Uterus (tissue), 4 donors: ENCODE results near the gene SAYSD1. TPM values are rescaled to one million over a fixed set of nuclear protein-coding genes. Genes with fewer than 3 reads are reported as not detected.

ENCODE experiments used
- DNase-seq, 2 donors: peaks; one replicate each; pipeline ENCODE4 v3.0.0-alpha.2; 2019 to 2020
- H3K27ac ChIP-seq, 2 donors: fragments of 200-600 bp; sonication (generic); 1 replicate in 1 of 2; 2 replicates in 1 of 2; pipeline ENCODE4 v1.5.1; 2016 to 2018
- H3K27me3 ChIP-seq, 2 donors: fragments of 200-600 bp; sonication (generic); one replicate each; pipeline ENCODE4 v1.5.1; 2018 to 2019; ENCODE audit warnings: control low read depth in 1 of 2
- H3K36me3 ChIP-seq, 2 donors: fragments of 200-600 bp; sonication (generic); one replicate each; pipeline ENCODE4 v1.5.1; 2019; ENCODE audit warnings: control low read depth in 1 of 2
- H3K4me1 ChIP-seq, 2 donors: fragments of 200-600 bp; sonication (generic); one replicate each; pipeline ENCODE4 v1.5.1; 2018 to 2019; ENCODE audit warnings: control low read depth in 1 of 2
- H3K4me3 ChIP-seq, 2 donors: fragments of 200-600 bp; sonication (generic); 1 replicate in 1 of 2; 2 replicates in 1 of 2; pipeline ENCODE4 v1.5.1; 2018 to 2019; ENCODE audit warnings: mild to moderate bottlenecking in 1 of 2
- H3K9me3 ChIP-seq, 2 donors: fragments of 200-600 bp; sonication (generic); one replicate each; pipeline ENCODE4 v1.5.1; 2019; ENCODE audit warnings: control low read depth in 1 of 2
- CTCF ChIP-seq, 4 experiments: fragments of 200-600 bp in 2 of 4; fragments of 450-650 bp in 2 of 4; sonication (generic) in 2 of 4; IDR thresholded peaks; one replicate each; pipeline ENCODE4 v1.5.1; 2016 to 2019; ENCODE audit warnings: antibody characterized with exemption in 4 of 4, mild to moderate bottlenecking in 2 of 4, moderate library complexity in 1 of 4
- POLR2A ChIP-seq, 2 donors: fragments of 450-650 bp; IDR thresholded peaks; one replicate each; pipeline ENCODE4 v1.6.1; 2016; ENCODE audit warnings: antibody characterized with exemption in 2 of 2, mild to moderate bottlenecking in 1 of 2, moderate library complexity in 1 of 2
- intact Hi-C: fragments of 100-400 bp; cut with DNase I; formaldehyde crosslinking; loops from one replicate; pipeline ENCODE4 v1.15.1; 2023; ENCODE audit warnings: low total_unique reads
- total RNA-seq, 4 donors: library from RNA; depleted of rRNA in 3 of 4; stranded (reverse); fragments of >200 nt in 3 of 4; gene quantifications; one replicate each; pipeline versions ENCODE4 v1.1.0 to v1.2.4, GENCODE V29; 2014 to 2023
- donor health status: DM: yes; HTN: yes; CAD: no.

SAYSD1 gene
- total RNA-seq, 4 donors from 2014 or later, result 10.3 to 34.8 (median 15.9) TPM

GRCh38 chr6:39074486-39074885, 40.5 kb downstream of the SAYSD1 start:
- H3K36me3 ChIP-seq, result no peaks in the 10 kb centered on the region
- H3K27me3 ChIP-seq, result no peaks in the 10 kb centered on the region
- H3K9me3 ChIP-seq, result no peaks in the 10 kb centered on the region
- H3K4me3 ChIP-seq, result no peak overlapping the region
- intact Hi-C loops, result no loop called here
- H3K4me1 ChIP-seq, result no peaks in the 10 kb centered on the region
- no peak for DNase-seq
- TF ChIP-seq POLR2A (IDR thresholded peaks at IDR 0.05) (no peak), CTCF (IDR thresholded peaks at IDR 0.05) (no peak)
- no peak overlapping the region for H3K27ac ChIP-seq

GRCh38 chr6:39073471-39074355, 41.3 kb downstream of the SAYSD1 start:
- Histone ChIP-seq H3K4me1 (no peaks in the 10 kb centered on the region), H3K4me3 (no peak overlapping the region), H3K27ac (no peak overlapping the region), H3K9me3 (no peaks in the 10 kb centered on the region), H3K36me3 (no peaks in the 10 kb centered on the region), H3K27me3 (no peaks in the 10 kb centered on the region)
- intact Hi-C loops, result no loop called here
- TF ChIP-seq POLR2A (IDR thresholded peaks at IDR 0.05) (no peak), CTCF (IDR thresholded peaks at IDR 0.05) (no peak)
- DNase-seq, result no peak

DNA sequence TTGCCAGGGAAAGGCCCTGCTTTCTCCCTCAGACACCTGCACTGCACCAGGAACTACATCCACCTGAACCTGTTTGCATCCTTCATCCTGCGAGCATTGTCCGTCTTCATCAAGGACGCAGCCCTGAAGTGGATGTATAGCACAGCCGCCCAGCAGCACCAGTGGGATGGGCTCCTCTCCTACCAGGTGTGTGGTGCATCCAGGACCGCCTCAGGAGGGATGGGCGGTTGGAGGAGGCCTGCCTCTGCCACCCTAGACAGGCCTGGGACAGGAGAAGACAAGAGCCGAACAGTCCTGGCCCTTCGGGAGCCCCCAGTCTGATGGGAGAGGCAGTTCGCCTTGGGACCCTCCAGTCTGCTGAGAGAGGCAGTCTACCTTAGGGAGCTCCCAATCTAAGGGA, 42.2 kb downstream of the SAYSD1 start:
- Histone ChIP-seq H3K4me3 (no peak overlapping the region), H3K27ac (no peak overlapping the region), H3K27me3 (no peaks in the 10 kb centered on the region), H3K9me3 (no peaks in the 10 kb centered on the region), H3K4me1 (no peaks in the 10 kb centered on the region), H3K36me3 (no peaks in the 10 kb centered on the region)
- TF ChIP-seq CTCF (IDR thresholded peaks at IDR 0.05), result no peak
- no peak for TF ChIP-seq POLR2A (IDR thresholded peaks at IDR 0.05)
- intact Hi-C loops, result no loop called here
- no peak for DNase-seq

DNA sequence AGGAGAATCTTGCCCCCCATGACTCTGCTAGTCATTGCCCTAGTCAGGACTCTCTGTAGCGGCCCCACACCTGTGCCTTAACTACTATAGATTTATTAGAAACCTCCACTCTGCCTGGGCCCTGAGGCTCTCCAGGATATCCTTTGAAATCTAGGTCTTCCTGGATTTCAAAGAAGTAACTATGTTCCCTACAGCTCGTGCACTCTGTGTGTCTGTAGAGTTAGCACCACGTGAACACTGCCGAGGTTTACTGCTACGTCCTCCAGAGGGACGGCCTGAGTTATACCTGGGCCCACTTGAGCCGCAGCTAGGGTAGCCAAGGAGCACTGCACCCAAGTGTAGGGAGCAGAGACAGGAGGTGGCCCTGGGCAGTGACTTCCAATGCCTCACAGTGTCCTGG, 46.6 kb downstream of the SAYSD1 start:
- DNase-seq, result no peak
- TF ChIP-seq POLR2A (IDR thresholded peaks at IDR 0.05) (no peak), CTCF (IDR thresholded peaks at IDR 0.05) (no peak)
- no peaks in the 10 kb centered on the region for H3K4me1 ChIP-seq
- no peak overlapping the region for H3K27ac ChIP-seq
- H3K36me3 ChIP-seq, result no peaks in the 10 kb centered on the region
- no peaks in the 10 kb centered on the region for H3K27me3 ChIP-seq
- no peaks in the 10 kb centered on the region for H3K9me3 ChIP-seq
- intact Hi-C loops, result no loop called here
- H3K4me3 ChIP-seq, result no peak overlapping the region

DNA sequence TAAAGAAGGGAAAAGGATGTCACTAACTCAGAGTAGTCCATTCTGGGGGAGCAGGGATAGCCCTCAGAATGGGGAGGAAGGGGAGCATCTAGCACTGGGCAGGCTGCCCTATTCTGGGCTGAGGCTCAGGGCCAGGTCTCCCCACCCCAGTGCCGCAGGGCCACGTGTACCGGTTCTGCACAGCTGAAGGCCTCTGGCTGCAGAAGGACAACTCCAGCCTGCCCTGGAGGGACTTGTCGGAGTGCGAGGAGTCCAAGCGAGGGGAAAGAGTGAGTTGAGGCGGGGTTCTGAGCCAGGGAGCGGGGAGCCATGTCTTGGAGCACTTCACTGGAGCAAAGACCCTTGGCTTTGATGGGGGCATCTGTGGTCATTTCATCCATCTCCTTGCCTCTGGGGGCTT, 49.4 kb downstream of the SAYSD1 start:
- intact Hi-C loops, result no loop called here
- no peaks in the 10 kb centered on the region for H3K36me3 ChIP-seq
- no peak overlapping the region for H3K27ac ChIP-seq
- DNase-seq, result no peak
- no peaks in the 10 kb centered on the region for H3K4me1 ChIP-seq
- H3K27me3 ChIP-seq, result no peaks in the 10 kb centered on the region
- no peak overlapping the region for H3K4me3 ChIP-seq
- TF ChIP-seq CTCF (IDR thresholded peaks at IDR 0.05) (no peak), POLR2A (IDR thresholded peaks at IDR 0.05) (no peak)
- H3K9me3 ChIP-seq, result no peaks in the 10 kb centered on the region
